Osteoblast (primary cell): ENCODE measurements around the gene VTA1. TPM values are rescaled to one million over a fixed set of nuclear protein-coding genes. Genes with fewer than 3 reads are reported as not detected.

Experiments
- DNase-seq: peaks from one replicate; pipeline ENCODE4 v3.0.0; 2011; ENCODE audit warnings: low spot score, mixed read lengths; ENCODE audit not compliant: insufficient read length; ENCODE audit errors: missing footprints
- H2AFZ ChIP-seq: 2 replicates; pipeline ENCODE4 v1.6.0; 2011; ENCODE audit warnings: mild to moderate bottlenecking, low read length
- H3K27ac ChIP-seq: 2 replicates; pipeline ENCODE4 v1.5.1; 2011; ENCODE audit warnings: mild to moderate bottlenecking, low read depth, low read length, moderate library complexity
- H3K27me3 ChIP-seq: 2 replicates; pipeline ENCODE4 v1.6.0; 2012; ENCODE audit warnings: mild to moderate bottlenecking, control low read depth, inconsistent platforms, low read length, moderate library complexity; ENCODE audit not compliant: insufficient read depth
- H3K36me3 ChIP-seq: 2 replicates; pipeline ENCODE4 v1.5.1; 2011; ENCODE audit warnings: mild to moderate bottlenecking, low read length, control low read depth, moderate library complexity; ENCODE audit not compliant: insufficient read depth
- H3K4me1 ChIP-seq: 2 replicates; pipeline ENCODE4 v1.5.1; 2011; ENCODE audit warnings: mild to moderate bottlenecking, low read length, control low read depth, moderate library complexity; ENCODE audit not compliant: insufficient read depth
- H3K4me2 ChIP-seq: 2 replicates; pipeline ENCODE4 v1.6.0; 2011; ENCODE audit warnings: mild to moderate bottlenecking, low read length; ENCODE audit not compliant: insufficient read depth
- H3K4me3 ChIP-seq: fragments of 200-600 bp; sonication (generic); 3 replicates; pipeline ENCODE4 v1.5.1; 2012; ENCODE audit warnings: mild to moderate bottlenecking, low read length, inconsistent platforms; ENCODE audit not compliant: insufficient read depth
- H3K79me2 ChIP-seq: 2 replicates; pipeline ENCODE4 v1.6.0; 2012; ENCODE audit warnings: mild to moderate bottlenecking, low read length, control low read depth, inconsistent platforms; ENCODE audit not compliant: insufficient read depth
- H3K9me3 ChIP-seq: 2 replicates; pipeline ENCODE4 v1.5.1; 2011; ENCODE audit warnings: low read depth, low read length, control low read depth
- H4K20me1 ChIP-seq: 2 replicates; pipeline ENCODE4 v1.6.0; 2012; ENCODE audit warnings: mild to moderate bottlenecking, low read length, control low read depth; ENCODE audit not compliant: insufficient read depth
- total RNA-seq: library from RNA; depleted of rRNA; stranded (reverse); fragments of >200 nt; gene quantifications from 2 replicates; pipeline ENCODE4 v1.2.3, GENCODE V29; 2012
- TF ChIP-seq, protein P1 (sequence below): IDR thresholded peaks from 2 replicates; pipeline ENCODE4 v1.5.1; 2011; ENCODE audit warnings: mild to moderate bottlenecking, low read depth, low read length, moderate library complexity; ENCODE audit errors: extremely low read depth

Gene VTA1
- total RNA-seq, 1 donor: 61.5 TPM

DNA sequence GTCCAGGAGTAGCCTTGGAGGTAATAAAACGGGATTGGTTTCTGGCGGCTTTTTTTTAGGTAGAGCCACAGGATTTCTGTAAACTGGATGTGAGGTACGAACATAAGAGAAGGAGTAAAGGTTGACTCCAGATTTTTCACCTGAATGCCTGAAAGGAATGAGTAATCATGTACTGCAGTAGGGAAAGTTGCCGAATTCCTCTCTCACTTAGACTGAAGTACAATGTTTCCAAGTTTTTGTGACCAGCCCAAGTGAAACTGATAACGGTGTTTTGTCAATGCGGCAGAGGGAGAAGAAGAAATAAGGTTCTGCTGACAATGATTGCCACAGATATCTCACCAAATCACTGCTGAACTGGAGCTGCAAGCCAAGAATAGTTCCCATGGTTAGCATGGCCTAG is 75.0 kb downstream of the VTA1 start:
- Histone ChIP-seq H3K4me1 (no peaks in the 10 kb centered on the region), H3K27me3 (no peaks in the 10 kb centered on the region), H4K20me1 (no peaks in the 10 kb centered on the region), H3K79me2 (no peaks in the 10 kb centered on the region), H3K36me3 (peaks cover 6% of the 10 kb centered on the region), H2AFZ (no peak overlapping the region), H3K9me3 (no peaks in the 10 kb centered on the region), H3K4me2 (no peak overlapping the region), H3K27ac (no peak overlapping the region), H3K4me3 (no peak overlapping the region)
- TF ChIP-seq, protein P1, sequence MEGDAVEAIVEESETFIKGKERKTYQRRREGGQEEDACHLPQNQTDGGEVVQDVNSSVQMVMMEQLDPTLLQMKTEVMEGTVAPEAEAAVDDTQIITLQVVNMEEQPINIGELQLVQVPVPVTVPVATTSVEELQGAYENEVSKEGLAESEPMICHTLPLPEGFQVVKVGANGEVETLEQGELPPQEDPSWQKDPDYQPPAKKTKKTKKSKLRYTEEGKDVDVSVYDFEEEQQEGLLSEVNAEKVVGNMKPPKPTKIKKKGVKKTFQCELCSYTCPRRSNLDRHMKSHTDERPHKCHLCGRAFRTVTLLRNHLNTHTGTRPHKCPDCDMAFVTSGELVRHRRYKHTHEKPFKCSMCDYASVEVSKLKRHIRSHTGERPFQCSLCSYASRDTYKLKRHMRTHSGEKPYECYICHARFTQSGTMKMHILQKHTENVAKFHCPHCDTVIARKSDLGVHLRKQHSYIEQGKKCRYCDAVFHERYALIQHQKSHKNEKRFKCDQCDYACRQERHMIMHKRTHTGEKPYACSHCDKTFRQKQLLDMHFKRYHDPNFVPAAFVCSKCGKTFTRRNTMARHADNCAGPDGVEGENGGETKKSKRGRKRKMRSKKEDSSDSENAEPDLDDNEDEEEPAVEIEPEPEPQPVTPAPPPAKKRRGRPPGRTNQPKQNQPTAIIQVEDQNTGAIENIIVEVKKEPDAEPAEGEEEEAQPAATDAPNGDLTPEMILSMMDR: no peak
- no peak for DNase-seq

DNA sequence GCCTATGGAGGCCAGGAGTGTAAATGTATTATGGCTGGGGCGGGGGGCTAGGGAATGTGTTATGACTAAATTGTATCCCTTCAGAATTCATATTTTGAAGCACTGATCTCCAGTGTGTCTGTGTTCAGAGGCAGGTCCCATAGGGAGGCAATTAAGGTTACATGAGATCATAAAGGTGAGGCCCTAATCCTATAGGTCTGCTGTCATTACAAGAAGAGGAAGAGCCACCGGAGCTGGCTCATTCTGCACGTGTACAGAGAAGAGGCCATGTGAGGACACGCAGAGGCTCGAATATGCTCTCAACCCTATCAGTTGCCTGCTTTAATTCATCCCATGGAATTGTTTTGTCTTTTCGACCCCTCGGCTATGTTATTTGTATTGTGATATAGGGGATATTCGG is 76.9 kb downstream of the VTA1 start:
- H3K4me1 ChIP-seq: no peaks in the 10 kb centered on the region
- no peaks in the 10 kb centered on the region for H3K9me3 ChIP-seq
- H3K27ac ChIP-seq: no peak overlapping the region
- H4K20me1 ChIP-seq: no peaks in the 10 kb centered on the region
- H3K79me2 ChIP-seq: no peaks in the 10 kb centered on the region
- H3K27me3 ChIP-seq: no peaks in the 10 kb centered on the region
- TF ChIP-seq, protein P1: no peak
- no peak overlapping the region for H3K4me2 ChIP-seq
- no peaks in the 10 kb centered on the region for H3K36me3 ChIP-seq
- no peak for DNase-seq
- H3K4me3 ChIP-seq: no peak overlapping the region
- no peak overlapping the region for H2AFZ ChIP-seq

DNA sequence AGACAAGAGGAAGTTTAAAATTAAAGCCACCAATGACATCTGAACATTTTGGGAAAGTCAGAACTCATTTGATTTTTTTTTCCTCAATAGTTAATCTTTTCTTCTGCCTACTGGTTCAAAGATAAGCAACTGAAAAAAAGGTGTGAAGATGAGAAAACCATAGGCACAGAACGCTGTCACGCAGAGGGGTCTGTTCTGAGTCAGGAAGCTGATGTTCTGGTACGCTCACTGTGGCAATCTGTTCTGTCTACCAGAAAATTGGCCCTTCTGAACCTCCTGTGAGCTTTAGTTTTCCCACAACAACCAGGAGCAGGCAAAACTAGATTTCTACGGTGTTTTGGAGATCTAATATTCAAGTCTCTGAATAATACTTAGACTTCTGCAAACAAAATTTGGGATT is 78.1 kb downstream of the VTA1 start:
- no peaks in the 10 kb centered on the region for H3K27me3 ChIP-seq
- H3K4me1 ChIP-seq: no peaks in the 10 kb centered on the region
- TF ChIP-seq, protein P1: no peak
- no peaks in the 10 kb centered on the region for H3K36me3 ChIP-seq
- no peak overlapping the region for H3K4me3 ChIP-seq
- H3K9me3 ChIP-seq: no peaks in the 10 kb centered on the region
- no peaks in the 10 kb centered on the region for H3K79me2 ChIP-seq
- no peak overlapping the region for H3K4me2 ChIP-seq
- H4K20me1 ChIP-seq: no peaks in the 10 kb centered on the region
- H2AFZ ChIP-seq: no peak overlapping the region
- no peak for DNase-seq
- H3K27ac ChIP-seq: no peak overlapping the region

DNA sequence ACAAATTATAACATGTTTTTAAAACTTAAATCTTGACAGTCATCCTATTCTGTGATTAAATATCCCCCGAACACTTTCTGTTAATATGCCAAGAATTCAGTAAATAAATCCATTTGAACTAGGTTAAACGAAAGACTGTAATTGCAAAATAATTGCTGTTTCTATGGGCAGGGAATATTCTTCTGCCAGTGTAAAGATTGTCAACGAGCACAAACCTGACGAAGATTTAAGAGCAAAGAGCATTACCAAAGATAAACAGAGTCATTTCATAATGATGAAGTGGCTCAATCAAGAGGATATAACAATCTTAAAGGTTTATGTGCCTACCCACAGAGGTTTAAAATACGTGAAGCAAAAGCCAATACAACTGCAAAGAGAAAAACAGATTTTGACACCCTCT is 78.5 kb downstream of the VTA1 start:
- H3K79me2 ChIP-seq: no peaks in the 10 kb centered on the region
- no peaks in the 10 kb centered on the region for H4K20me1 ChIP-seq
- no peak overlapping the region for H2AFZ ChIP-seq
- H3K4me3 ChIP-seq: no peak overlapping the region
- no peak overlapping the region for H3K27ac ChIP-seq
- TF ChIP-seq, protein P1: no peak
- H3K4me1 ChIP-seq: no peaks in the 10 kb centered on the region
- no peaks in the 10 kb centered on the region for H3K9me3 ChIP-seq
- H3K27me3 ChIP-seq: no peaks in the 10 kb centered on the region
- H3K36me3 ChIP-seq: no peaks in the 10 kb centered on the region
- DNase-seq: no peak
- no peak overlapping the region for H3K4me2 ChIP-seq
